D721Med (cell line): Measurements from ENCODE around the gene PPIH.
"Not testable (repeated sequence)": the region's sequence is repeated elsewhere in the genome, so short reads cannot be mapped to it uniquely, and the experiment has no call there.

Experiments used
- DNase-seq: peaks from one replicate; pipeline ENCODE4 v3.0.0; 2011; ENCODE audit warnings: low spot score; ENCODE audit not compliant: insufficient read length
- FAIRE-seq: peaks from 2 replicates; lab custom pipeline; 2011; peaks lifted over from hg19 to GRCh38; lab: Jason Lieb, UNC
- TF ChIP-seq, protein P1 (sequence below): IDR thresholded peaks from 2 replicates; pipeline ENCODE4 v1.5.1; 2012; ENCODE audit warnings: mild to moderate bottlenecking, control low read depth; ENCODE audit not compliant: insufficient read depth; ENCODE audit errors: missing control alignments

The PPIH gene

DNA sequence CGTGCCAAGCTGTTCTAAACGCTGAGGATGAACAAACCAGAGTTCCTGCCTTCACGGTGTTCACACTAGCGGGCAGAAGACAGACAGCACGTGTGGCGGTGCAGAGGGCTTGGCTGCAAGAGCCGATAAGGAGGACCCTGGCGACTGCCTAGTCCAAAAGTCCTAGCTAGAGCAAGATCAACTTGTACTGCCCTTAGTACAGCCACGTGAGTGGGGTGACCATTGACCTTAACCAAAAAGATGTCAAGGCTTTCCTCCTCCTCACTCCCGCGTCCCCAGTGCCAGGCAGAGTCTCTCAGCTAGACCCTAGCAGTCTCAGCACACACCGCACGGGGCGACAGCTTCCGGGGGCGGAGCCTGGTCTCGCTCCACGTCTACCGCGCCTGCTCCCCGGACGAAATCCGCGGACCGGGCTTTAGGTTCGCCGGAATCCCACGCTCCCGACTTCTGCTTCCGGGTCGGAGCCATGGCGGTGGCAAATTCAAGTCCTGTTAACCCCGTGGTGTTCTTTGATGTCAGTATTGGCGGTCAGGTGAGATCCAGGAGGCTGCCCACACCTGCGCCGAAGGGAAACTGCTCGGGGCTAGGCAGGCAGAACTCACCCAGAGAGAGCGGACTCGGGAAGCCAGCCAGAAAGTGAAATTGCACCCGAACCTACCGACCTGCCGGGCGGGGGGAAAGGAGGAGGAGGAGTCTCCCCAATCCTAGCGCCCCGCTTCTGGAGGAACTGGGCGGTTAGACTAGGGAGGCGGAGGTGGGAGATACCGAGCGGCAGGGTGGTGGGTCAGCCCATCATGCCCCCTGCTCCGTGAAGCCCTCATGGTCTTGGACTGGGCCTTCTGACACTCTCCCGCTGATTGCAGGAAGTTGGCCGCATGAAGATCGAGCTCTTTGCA, at the start of gene PPIH:
Gene PPIH (plus strand): TSS at position 443 of the 896 bp plus-strand sequence. CDS start 24 bp downstream, at position 467.
- FAIRE-seq, result no peak
- DNase-seq, result peak; percentile 59
- TF ChIP-seq, protein P1, sequence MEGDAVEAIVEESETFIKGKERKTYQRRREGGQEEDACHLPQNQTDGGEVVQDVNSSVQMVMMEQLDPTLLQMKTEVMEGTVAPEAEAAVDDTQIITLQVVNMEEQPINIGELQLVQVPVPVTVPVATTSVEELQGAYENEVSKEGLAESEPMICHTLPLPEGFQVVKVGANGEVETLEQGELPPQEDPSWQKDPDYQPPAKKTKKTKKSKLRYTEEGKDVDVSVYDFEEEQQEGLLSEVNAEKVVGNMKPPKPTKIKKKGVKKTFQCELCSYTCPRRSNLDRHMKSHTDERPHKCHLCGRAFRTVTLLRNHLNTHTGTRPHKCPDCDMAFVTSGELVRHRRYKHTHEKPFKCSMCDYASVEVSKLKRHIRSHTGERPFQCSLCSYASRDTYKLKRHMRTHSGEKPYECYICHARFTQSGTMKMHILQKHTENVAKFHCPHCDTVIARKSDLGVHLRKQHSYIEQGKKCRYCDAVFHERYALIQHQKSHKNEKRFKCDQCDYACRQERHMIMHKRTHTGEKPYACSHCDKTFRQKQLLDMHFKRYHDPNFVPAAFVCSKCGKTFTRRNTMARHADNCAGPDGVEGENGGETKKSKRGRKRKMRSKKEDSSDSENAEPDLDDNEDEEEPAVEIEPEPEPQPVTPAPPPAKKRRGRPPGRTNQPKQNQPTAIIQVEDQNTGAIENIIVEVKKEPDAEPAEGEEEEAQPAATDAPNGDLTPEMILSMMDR, result no peak

- FAIRE-seq, result no peak
- no peak for DNase-seq
- TF ChIP-seq, protein P1, result no peak
These were observed 44.5 kb upstream of the PPIH start for GRCh38 chr1:42613803-42614131.

GRCh38 chr1:42618866-42619265, 39.4 kb upstream of the PPIH start:
- FAIRE-seq (no peak), DNase-seq (no peak)
- TF ChIP-seq, protein P1, result no peak

GRCh38 chr1:42620307-42620706, 37.9 kb upstream of the PPIH start:
- TF ChIP-seq, protein P1, result no peak
- FAIRE-seq (no peak), DNase-seq (no peak)

DNA sequence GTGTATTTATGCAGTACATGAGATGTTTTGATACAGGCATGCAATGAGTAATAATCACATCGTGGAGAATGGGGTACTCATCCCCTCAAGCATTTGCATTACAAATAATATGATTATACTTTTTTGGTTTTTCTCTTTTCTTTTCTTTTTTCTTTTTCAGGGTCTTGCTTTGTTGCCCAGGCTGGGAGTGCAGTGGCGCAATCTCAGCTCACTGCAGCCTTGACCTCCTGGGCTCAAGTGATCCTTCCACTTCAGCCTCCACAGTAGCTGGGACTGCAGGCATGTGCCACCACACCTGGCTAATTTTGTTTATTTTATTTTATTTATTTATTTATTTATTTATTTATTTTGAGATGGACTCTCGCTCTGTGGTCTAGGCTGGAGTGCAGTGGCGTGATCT, 37.0 kb upstream of the PPIH start:
- FAIRE-seq, DNase-seq: not testable (repeated sequence)

GRCh38 chr1:42627205-42627604, 31.0 kb upstream of the PPIH start:
- not testable (repeated sequence) for FAIRE-seq, DNase-seq

DNA sequence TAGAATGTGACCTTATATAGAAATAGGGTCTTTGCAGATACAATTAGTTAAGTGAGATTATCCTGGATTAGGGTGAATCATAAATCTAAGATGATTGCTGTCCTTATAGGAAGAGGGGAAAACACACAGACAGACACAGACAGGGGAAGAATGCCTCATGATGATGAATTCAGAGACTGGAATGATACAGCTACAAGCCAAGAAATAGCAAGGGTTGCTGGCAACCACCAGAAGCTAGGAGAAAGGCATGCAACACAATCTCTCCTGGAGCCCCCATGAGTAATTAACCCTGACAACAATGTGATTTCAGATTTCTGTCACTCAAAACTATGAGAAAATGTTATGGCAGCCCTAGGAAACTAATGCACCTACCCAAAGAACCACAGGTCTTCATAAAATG, 19.1 kb upstream of the PPIH start:
- DNase-seq (no peak), FAIRE-seq (peak; percentile 97)

DNA sequence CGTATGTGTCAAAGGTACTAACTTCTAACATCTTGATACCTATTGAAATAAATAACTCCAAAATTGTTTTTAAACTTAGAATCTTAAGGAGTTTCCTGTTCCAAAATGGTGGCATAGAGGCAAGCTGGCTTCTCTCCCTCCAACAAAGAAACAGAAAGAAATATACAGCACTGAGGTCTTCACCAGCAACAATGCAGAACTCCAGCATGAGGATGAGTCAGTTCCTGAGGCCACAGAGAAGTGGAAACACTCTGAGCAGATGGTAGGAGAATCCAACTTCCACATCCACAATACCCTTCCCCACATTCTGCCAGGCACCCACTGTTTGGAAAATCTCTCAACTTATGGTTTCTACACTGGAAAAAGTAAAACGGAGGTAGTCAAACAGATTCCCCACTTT, 12.2 kb upstream of the PPIH start:
- peak; percentile 29 for FAIRE-seq
- DNase-seq, result no peak
- TF ChIP-seq, protein P1, result no peak

More for the DNA sequence above, 19.1 kb upstream of the PPIH start:
- TF ChIP-seq, protein P1, result no peak
